H1 (cell line): ENCODE data around the gene OR2F2. TPM values are rescaled to one million over a fixed set of nuclear protein-coding genes. Genes with fewer than 3 reads are reported as not detected.

Experiments
- CTCF ChIA-PET: fragments of 300-600 bp; sonication (Branson Sonifier 250); formaldehyde crosslinking; loops from one replicate; lab custom pipeline; 2021; ENCODE audit not compliant: partially characterized antibody; lab: Charles Lee
- POLR2A ChIA-PET: fragments of 300-600 bp; sonication (Branson Sonifier 250); formaldehyde crosslinking; loops from one replicate; lab custom pipeline; 2021; ENCODE audit warnings: inconsistent platforms; ENCODE audit not compliant: partially characterized antibody; lab: Charles Lee
- DNase-seq, 2 experiments: peaks; one replicate each; pipeline versions ENCODE4 v3.0.0 to v3.0.0-alpha.2; 2010 to 2022; ENCODE audit warnings: low spot score in 2 of 2, low read depth in 1 of 2, mixed read lengths in 1 of 2
- FAIRE-seq: peaks from 2 replicates; lab custom pipeline; 2011; peaks lifted over from hg19 to GRCh38; lab: Jason Lieb, UNC
- H2AFZ ChIP-seq: 2 replicates; pipeline ENCODE4 v1.8.1; 2012; ENCODE audit warnings: low read length, inconsistent platforms
- H2AK5ac ChIP-seq: 2 replicates; pipeline ENCODE4 v1.6.1; 2013; ENCODE audit warnings: low read depth, low read length
- H2BK120ac ChIP-seq: replicated peaks from 2 replicates; pipeline ENCODE3; 2013; ENCODE audit warnings: low read depth, low read length, inconsistent platforms
- H2BK12ac ChIP-seq: 2 replicates; pipeline ENCODE4 v1.6.1; 2013; ENCODE audit warnings: low read depth, low read length
- H2BK15ac ChIP-seq: 2 replicates; pipeline ENCODE4 v1.6.1; 2013; ENCODE audit warnings: low read length
- H2BK20ac ChIP-seq: 2 replicates; pipeline ENCODE4 v1.6.1; 2013; ENCODE audit warnings: low read length
- H2BK5ac ChIP-seq: 2 replicates; pipeline ENCODE4 v1.6.1; 2013; ENCODE audit warnings: low read depth, low read length
- H3K14ac ChIP-seq: 2 replicates; pipeline ENCODE4 v1.6.1; 2013; ENCODE audit warnings: inconsistent platforms; ENCODE audit not compliant: insufficient read length
- H3K18ac ChIP-seq: 2 replicates; pipeline ENCODE4 v1.6.1; 2013; ENCODE audit warnings: low read length; ENCODE audit errors: extremely low read depth
- H3K23ac ChIP-seq: 2 replicates; pipeline ENCODE4 v1.6.1; 2013; ENCODE audit warnings: inconsistent platforms; ENCODE audit not compliant: insufficient read length
- H3K23me2 ChIP-seq: 2 replicates; pipeline ENCODE4 v1.6.1; 2013; ENCODE audit warnings: low read depth, low read length
- H3K27ac ChIP-seq: 2 replicates; pipeline ENCODE4 v1.6.1; 2011; ENCODE audit warnings: low read depth, low read length, inconsistent platforms
- H3K27me3 ChIP-seq, 4 experiments: replicated peaks in 1 of 4; 1 replicate in 1 of 4; 2 replicates in 3 of 4; pipeline versions ENCODE4 v1.6.1 to v1.8.1; 2011 to 2013; ENCODE audit warnings: low read length in 3 of 4, mild to moderate bottlenecking in 3 of 4, inconsistent platforms in 2 of 4, mixed read lengths in 2 of 4, moderate library complexity in 1 of 4; ENCODE audit not compliant: control insufficient read depth in 3 of 4, insufficient read depth in 3 of 4; ENCODE audit errors: extremely low read depth in 1 of 4
- H3K36me3 ChIP-seq, 4 experiments: 2 replicates each; pipeline versions ENCODE4 v1.6.1 to v1.8.1; 2011 to 2013; ENCODE audit warnings: mild to moderate bottlenecking in 4 of 4, low read length in 3 of 4, moderate library complexity in 2 of 4, control low read depth in 1 of 4, inconsistent platforms in 1 of 4; ENCODE audit not compliant: insufficient read depth in 4 of 4, control insufficient read depth in 2 of 4
- H3K4ac ChIP-seq: replicated peaks from 2 replicates; pipeline ENCODE3; 2013; ENCODE audit warnings: low read length, low read depth, mixed read lengths, inconsistent platforms; ENCODE audit not compliant: insufficient read length
- H3K4me1 ChIP-seq, 4 experiments: replicated peaks in 1 of 4; 1 replicate in 1 of 4; 2 replicates in 3 of 4; pipeline versions ENCODE4 v1.6.1 to v1.8.1; 2011 to 2013; ENCODE audit warnings: low read length in 3 of 4, inconsistent platforms in 2 of 4, mixed read lengths in 1 of 4; ENCODE audit not compliant: insufficient read depth in 4 of 4, control insufficient read depth in 3 of 4
- H3K4me2 ChIP-seq, 2 experiments: 2 replicates each; pipeline versions ENCODE4 v1.6.1 to v1.8.1; 2011 to 2013; ENCODE audit warnings: low read depth in 2 of 2, low read length in 2 of 2, control low read depth in 1 of 2, inconsistent platforms in 1 of 2, mild to moderate bottlenecking in 1 of 2; ENCODE audit not compliant: insufficient read depth in 1 of 2
- H3K4me3 ChIP-seq, 4 experiments: fragments of 200-600, 300-600 bp in 1 of 4; sonication (generic), shearing (Covaris generic), sonication (Bioruptor Twin) in 1 of 4; 2 replicates each; pipeline versions ENCODE4 v1.5.1 to v1.8.1; 2011 to 2016; ENCODE audit warnings: low read length in 4 of 4, low read depth in 3 of 4, control low read depth in 2 of 4, inconsistent platforms in 2 of 4, mild to moderate bottlenecking in 2 of 4, mixed read lengths in 1 of 4, moderate library complexity in 1 of 4; ENCODE audit not compliant: insufficient read depth in 2 of 4; ENCODE audit errors: extremely low read depth in 1 of 4
- H3K56ac ChIP-seq: replicated peaks from 2 replicates; pipeline ENCODE3; 2013; ENCODE audit warnings: low read depth, mild to moderate bottlenecking, mixed read lengths, low read length, inconsistent platforms; ENCODE audit not compliant: insufficient read length
- H3K79me1 ChIP-seq: 2 replicates; pipeline ENCODE4 v1.6.1; 2013; ENCODE audit warnings: low read depth, low read length, control low read depth
- H3K79me2 ChIP-seq, 2 experiments: 2 replicates each; pipeline versions ENCODE4 v1.6.1 to v1.8.1; 2012 to 2013; ENCODE audit warnings: low read length in 2 of 2, mild to moderate bottlenecking in 2 of 2, inconsistent platforms in 1 of 2; ENCODE audit not compliant: insufficient read depth in 2 of 2, control insufficient read depth in 1 of 2
- H3K9ac ChIP-seq, 4 experiments: replicated peaks in 1 of 4; 1 replicate in 1 of 4; 2 replicates in 3 of 4; pipeline versions ENCODE4 v1.6.1 to v1.8.1; 2011 to 2013; ENCODE audit warnings: low read depth in 3 of 4, low read length in 3 of 4, control low read depth in 2 of 4, mild to moderate bottlenecking in 2 of 4, moderate library complexity in 2 of 4, inconsistent platforms in 1 of 4; ENCODE audit errors: extremely low read depth in 1 of 4
- H3K9me3 ChIP-seq, 2 experiments: 2 replicates each; pipeline versions ENCODE4 v1.6.1 to v1.8.1; 2012 to 2013; ENCODE audit warnings: mild to moderate bottlenecking in 2 of 2, moderate library complexity in 2 of 2, control low read depth in 1 of 2, inconsistent platforms in 1 of 2, low read depth in 1 of 2, low read length in 1 of 2, mixed read lengths in 1 of 2; ENCODE audit not compliant: insufficient read depth in 2 of 2
- H4K20me1 ChIP-seq, 2 experiments: replicated peaks in 1 of 2; 2 replicates each; pipeline versions ENCODE3 to v1.8.1; 2011 to 2013; ENCODE audit warnings: inconsistent platforms in 2 of 2, low read length in 2 of 2, mild to moderate bottlenecking in 1 of 2; ENCODE audit not compliant: insufficient read depth in 2 of 2, control insufficient read depth in 1 of 2
- H4K5ac ChIP-seq: 2 replicates; pipeline ENCODE4 v1.6.1; 2013; ENCODE audit warnings: low read length, low read depth, mixed read lengths, inconsistent platforms; ENCODE audit not compliant: insufficient read length
- H4K8ac ChIP-seq: 2 replicates; pipeline ENCODE4 v1.8.0; 2013; ENCODE audit warnings: mild to moderate bottlenecking, moderate library complexity, low read length, inconsistent platforms; ENCODE audit not compliant: insufficient read depth; ENCODE audit errors: extremely low read depth
- H4K91ac ChIP-seq: replicated peaks from 2 replicates; pipeline ENCODE3; 2013; ENCODE audit warnings: low read length, mixed read lengths, inconsistent platforms; ENCODE audit not compliant: insufficient read length
- ATF2 ChIP-seq: IDR thresholded peaks from 2 replicates; pipeline ENCODE4 v1.6.1; 2012; ENCODE audit warnings: low read length, inconsistent platforms
- CBX8 ChIP-seq: fragments of 300-800, 300-1000 bp; sonication (generic); IDR thresholded peaks from 2 replicates; pipeline ENCODE4 v1.7.1; 2016; ENCODE audit warnings: low read depth, low read length, borderline replicate concordance
- CHD2 ChIP-seq: IDR thresholded peaks from 2 replicates; pipeline ENCODE4 v1.6.1; 2012; ENCODE audit warnings: low read length, improper control_type of control experiment
- EZH2 ChIP-seq: fragments of 200-600 bp; sonication (generic); IDR thresholded peaks from 2 replicates; pipeline ENCODE4 v1.7.1; 2012; ENCODE audit warnings: low read depth, mild to moderate bottlenecking, moderate library complexity, low read length, inconsistent platforms; ENCODE audit not compliant: severe bottlenecking
- MAFK ChIP-seq: IDR thresholded peaks from 2 replicates; pipeline ENCODE4 v1.6.1; 2012; ENCODE audit warnings: low read depth, mild to moderate bottlenecking, improper control_type of control experiment, low read length
- POLR2A ChIP-seq, 2 experiments: IDR thresholded peaks; 1 replicate in 1 of 2; 2 replicates in 1 of 2; pipeline ENCODE4 v1.6.1; 2011; ENCODE audit warnings: low read depth in 2 of 2, low read length in 2 of 2, mild to moderate bottlenecking in 2 of 2; ENCODE audit errors: control extremely low read depth in 1 of 2
- RXRA ChIP-seq: IDR thresholded peaks from 2 replicates; pipeline ENCODE4 v1.6.1; 2011; ENCODE audit warnings: low read depth, mild to moderate bottlenecking, low read length, moderate library complexity; ENCODE audit not compliant: insufficient read depth
- SAP30 ChIP-seq: fragments of 300-600 bp; sonication (generic); IDR thresholded peaks from 2 replicates; pipeline ENCODE4 v1.7.1; 2012; ENCODE audit warnings: low read length, moderate library complexity, mild to moderate bottlenecking, inconsistent platforms; ENCODE audit not compliant: insufficient read depth, insufficient replicate concordance
- SP4 ChIP-seq: IDR thresholded peaks from 2 replicates; pipeline ENCODE4 v1.6.1; 2012; ENCODE audit warnings: low read length, inconsistent platforms
- SRF ChIP-seq: IDR thresholded peaks from 2 replicates; pipeline ENCODE4 v1.6.1; 2011; ENCODE audit warnings: mild to moderate bottlenecking, low read depth, low read length, moderate library complexity
- SUZ12 ChIP-seq: fragments of 200-600 bp; sonication (generic); IDR thresholded peaks from 2 replicates; pipeline ENCODE4 v1.6.1; 2012; ENCODE audit warnings: mild to moderate bottlenecking, inconsistent platforms, low read length, moderate library complexity, mixed read lengths
- ZNF274 ChIP-seq: IDR thresholded peaks from 2 replicates; pipeline ENCODE4 v1.7.0; 2012; ENCODE audit warnings: low read length, borderline replicate concordance; ENCODE audit errors: extremely low read depth
- WGBS, 2 experiments: shearing (Covaris generic) in 1 of 2; methylation state at CpG; one replicate each; pipeline versions ENCODE4 v1.1.6 to v1.1.7; 2013 to 2015; ENCODE audit warnings: low lambda C conversion rate in 2 of 2, mixed read lengths in 2 of 2, inconsistent platforms in 1 of 2, low coverage in 1 of 2, missing lambda C conversion rate in 1 of 2; ENCODE audit not compliant: insufficient replicate concordance in 2 of 2, insufficient coverage in 1 of 2, insufficient read length in 1 of 2; ENCODE audit errors: extremely low coverage in 1 of 2, missing lambda C conversion rate in 1 of 2; 5-methylcytosine and 5-hydroxymethylcytosine counted together
- polyA plus RNA-seq, 7 experiments: library from polyadenylated mRNA; depleted of rRNA in 3 of 7; stranded (reverse) in 5 of 7; unstranded in 2 of 7; fragments of >200 nt in 5 of 7; fragments of 200-250 nt in 2 of 7; gene quantifications; 1 replicate in 5 of 7; 2 replicates in 1 of 7; 4 replicates in 1 of 7; pipeline versions ENCODE4 v1.2.1 to v1.2.3, GENCODE V29; 2011 to 2013; ENCODE audit warnings: missing spikeins in 2 of 7, mixed read lengths in 2 of 7
- total RNA-seq: library from RNA; stranded (reverse); fragmentation: NEBNext Ultra II Directional; extraction: Animal tissue kit (Norgen Biotek cat#: 25700); gene quantifications from 2 replicates; pipeline ENCODE4 v1.2.1, GENCODE V29; 2021

The OR2F2 gene
- total and polyA plus RNA-seq, 2 of the 8 experiments (the other 6 are each of a cell fraction or from before 2014, with no cell fraction given): not detected

GRCh38 chr7:143909863-143910262, 25.2 kb upstream of the OR2F2 start:
- Histone ChIP-seq H4K8ac (no peak overlapping the region), H4K91ac (no peak overlapping the region), H3K27me3 (no peaks in the 10 kb centered on the region), H3K9ac (no peak overlapping the region), H2BK20ac (no peak overlapping the region), H2BK12ac (no peak overlapping the region), H2AK5ac (no peak overlapping the region), H4K20me1 (no peaks in the 10 kb centered on the region), H3K79me1 (no peaks in the 10 kb centered on the region), H3K14ac (no peak overlapping the region), H3K27ac (no peak overlapping the region), H3K18ac (no peak overlapping the region), H3K9me3 (no peaks in the 10 kb centered on the region), H2BK120ac (no peak overlapping the region), H3K4me3 (no peak overlapping the region), H3K56ac (no peak overlapping the region), H3K4me1 (peaks cover 4 to 19% (median 14%) of the 10 kb centered on the region in 4 experiments; a peak in 6 of 7 replicates), H3K4me2 (no peak overlapping the region), H3K23ac (no peak overlapping the region), H3K23me2 (no peaks in the 10 kb centered on the region; the same call in 1 of the 2 replicates), H2BK5ac (no peak overlapping the region), H3K79me2 (no peaks in the 10 kb centered on the region), H2AFZ (no peak overlapping the region), H3K4ac (no peak overlapping the region), H2BK15ac (peak overlapping the region; percentile 48; the same call in 1 of the 2 replicates), H3K36me3 (no peaks in the 10 kb centered on the region), H4K5ac (no peak overlapping the region)
- DNase-seq: no peak
- no peak for FAIRE-seq
- WGBS, 2 experiments: 86% methylated on average over 3 of the region's 3 CpGs; no CpG with 5 or more reads in 1 of the 2 experiments
- ChIA-PET CTCF (no interaction called here), POLR2A (interaction anchor here (0.6 kb wide), 1 partner anchor 517 kb away, joined by 3 read pairs; no protein-coding TSS in a partner anchor)
- TF ChIP-seq POLR2A (IDR thresholded peaks at IDR 0.05; ENCODE audit: control extremely low read depth in 1 of 2, low read depth in 2 of 2, low read length in 2 of 2) (no peak), EZH2 (no peak), MAFK (no peak), SP4 (no peak), CHD2 (no peak), ZNF274 (no peak), SRF (no peak), SAP30 (no peak), ATF2 (no peak), RXRA (no peak), CBX8 (no peak), SUZ12 (no peak)
